Measurements from ENCODE around the gene GUCD1.
"Not testable (repeated sequence)": the region's sequence is repeated elsewhere in the genome, so short reads cannot be mapped to it uniquely, and the experiment has no call there.

GUCD1 gene

GRCh38 chr22:24559471-24559870, 4.5 kb upstream of the GUCD1 start:
- in situ Hi-C loops (cut with MboI; ENCODE audit: low sequenced_read_pairs, unreplicated experiment): no loop called here
- TF ChIP-seq, protein P1, sequence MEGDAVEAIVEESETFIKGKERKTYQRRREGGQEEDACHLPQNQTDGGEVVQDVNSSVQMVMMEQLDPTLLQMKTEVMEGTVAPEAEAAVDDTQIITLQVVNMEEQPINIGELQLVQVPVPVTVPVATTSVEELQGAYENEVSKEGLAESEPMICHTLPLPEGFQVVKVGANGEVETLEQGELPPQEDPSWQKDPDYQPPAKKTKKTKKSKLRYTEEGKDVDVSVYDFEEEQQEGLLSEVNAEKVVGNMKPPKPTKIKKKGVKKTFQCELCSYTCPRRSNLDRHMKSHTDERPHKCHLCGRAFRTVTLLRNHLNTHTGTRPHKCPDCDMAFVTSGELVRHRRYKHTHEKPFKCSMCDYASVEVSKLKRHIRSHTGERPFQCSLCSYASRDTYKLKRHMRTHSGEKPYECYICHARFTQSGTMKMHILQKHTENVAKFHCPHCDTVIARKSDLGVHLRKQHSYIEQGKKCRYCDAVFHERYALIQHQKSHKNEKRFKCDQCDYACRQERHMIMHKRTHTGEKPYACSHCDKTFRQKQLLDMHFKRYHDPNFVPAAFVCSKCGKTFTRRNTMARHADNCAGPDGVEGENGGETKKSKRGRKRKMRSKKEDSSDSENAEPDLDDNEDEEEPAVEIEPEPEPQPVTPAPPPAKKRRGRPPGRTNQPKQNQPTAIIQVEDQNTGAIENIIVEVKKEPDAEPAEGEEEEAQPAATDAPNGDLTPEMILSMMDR (IDR thresholded peaks at IDR 0.05; ENCODE audit: borderline replicate concordance, control extremely low read depth, extremely low read depth, insufficient read depth, missing control alignments): no peak
- DNase-seq (ENCODE audit: low spot score): no peak

DNA sequence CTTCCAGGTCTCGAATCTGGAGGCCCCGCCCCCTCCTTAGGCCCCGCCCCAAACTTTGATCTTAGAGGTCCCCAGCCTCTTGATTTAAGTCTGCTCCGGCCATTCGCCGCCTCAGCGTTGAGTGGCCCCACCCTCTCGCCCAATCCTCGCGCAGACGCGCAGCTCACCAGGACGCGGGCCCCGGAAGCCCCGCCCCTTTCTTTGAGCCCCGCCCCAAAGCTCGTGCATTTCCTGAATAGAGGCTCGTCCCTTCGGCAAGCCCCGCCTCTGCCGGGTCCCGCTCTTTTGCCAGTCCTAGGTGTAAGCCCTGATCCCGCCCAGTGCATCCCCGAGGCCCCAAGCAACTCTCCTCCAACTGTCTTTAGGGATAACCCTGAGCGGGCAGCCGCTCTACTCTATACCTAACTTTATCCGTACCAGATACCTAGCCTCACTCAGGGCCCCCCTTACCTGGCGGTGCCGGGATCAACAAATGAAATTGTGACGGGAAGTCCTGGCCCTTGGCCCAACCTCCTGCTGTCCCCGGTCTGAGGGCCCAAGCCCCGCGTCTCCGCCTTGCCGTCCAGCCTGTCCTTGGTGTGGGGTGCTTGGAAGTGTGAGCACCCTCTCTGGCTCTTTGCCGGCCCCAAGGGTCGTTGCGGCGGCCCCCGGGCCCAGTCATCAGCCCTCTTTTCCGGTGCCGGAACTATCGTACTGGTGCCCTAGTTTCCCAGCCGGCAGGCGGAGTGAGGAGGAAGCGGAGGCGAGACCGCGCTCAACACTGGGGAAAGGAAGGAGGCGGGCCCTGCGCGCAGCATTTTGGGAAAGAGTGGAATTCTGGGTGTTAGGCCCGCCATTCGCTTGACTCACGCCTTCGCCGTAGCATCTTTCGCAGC, 464 bp upstream of the GUCD1 start, which contains the start of gene SNRPD3:
Gene SNRPD3 (plus strand): TSS at position 835 of the 875 bp plus-strand sequence. CDS start 1,676 bp downstream, outside the sequence.
- in situ Hi-C loops (cut with MboI; ENCODE audit: low sequenced_read_pairs, unreplicated experiment): no loop called here
- TF ChIP-seq, protein P1 (IDR thresholded peaks at IDR 0.05; ENCODE audit: borderline replicate concordance, control extremely low read depth, extremely low read depth, insufficient read depth, missing control alignments): no peak
- DNase-seq (ENCODE audit: low spot score): peak; percentile 100

DNA sequence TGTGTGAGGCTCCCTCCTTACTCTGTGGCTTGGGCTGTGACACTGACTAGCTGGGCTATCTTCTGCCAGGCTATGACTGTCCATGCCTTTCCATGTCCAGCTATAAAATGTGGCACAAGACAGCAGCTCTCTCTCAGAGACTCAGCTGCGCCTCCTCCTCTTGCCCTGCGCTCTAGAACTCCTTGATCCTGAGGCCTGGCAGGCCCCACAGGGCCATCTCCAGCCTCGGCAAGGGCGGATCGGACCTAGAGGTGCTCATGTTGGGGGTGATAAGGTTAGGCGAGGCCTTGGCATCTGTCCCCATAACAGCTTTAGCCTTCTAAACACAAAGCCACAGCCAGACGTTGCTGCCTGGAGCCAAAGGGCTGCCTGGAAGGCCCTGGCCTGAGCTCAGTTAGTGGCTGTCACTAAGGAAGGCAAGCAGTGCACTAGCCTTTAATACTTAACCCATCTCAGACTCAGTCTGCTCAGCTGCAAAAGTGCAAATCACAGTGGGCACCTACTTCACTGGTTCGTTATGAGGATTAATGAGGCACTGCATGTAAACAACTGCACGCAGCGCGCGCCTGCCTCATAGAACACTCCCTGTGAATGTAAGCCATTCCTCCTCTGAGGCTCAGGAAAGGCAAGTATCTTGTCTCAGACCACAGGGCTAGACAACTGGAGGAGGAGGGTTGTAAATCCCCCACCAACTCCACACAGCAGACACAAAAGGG, 1.2 kb downstream of the GUCD1 start:
- no peak for DNase-seq (ENCODE audit: low spot score)
- in situ Hi-C loops (cut with MboI; ENCODE audit: low sequenced_read_pairs, unreplicated experiment): no loop called here

GRCh38 chr22:24552503-24553286, 2.2 kb downstream of the GUCD1 start:
- DNase-seq (ENCODE audit: low spot score); in situ Hi-C loops (cut with MboI; ENCODE audit: low sequenced_read_pairs, unreplicated experiment): not testable (repeated sequence)

More for the DNA sequence above, 1.2 kb downstream of the GUCD1 start:
- TF ChIP-seq, protein P1 (IDR thresholded peaks at IDR 0.05; ENCODE audit: borderline replicate concordance, control extremely low read depth, extremely low read depth, insufficient read depth, missing control alignments): no peak

- TF ChIP-seq, protein P1 (IDR thresholded peaks at IDR 0.05; ENCODE audit: borderline replicate concordance, control extremely low read depth, extremely low read depth, insufficient read depth, missing control alignments): no peak
- in situ Hi-C loops (cut with MboI; ENCODE audit: low sequenced_read_pairs, unreplicated experiment): no loop called here
- DNase-seq (ENCODE audit: low spot score): no peak
Measured at GRCh38 chr22:24550902-24551435, 4.0 kb downstream of the GUCD1 start.

DNA sequence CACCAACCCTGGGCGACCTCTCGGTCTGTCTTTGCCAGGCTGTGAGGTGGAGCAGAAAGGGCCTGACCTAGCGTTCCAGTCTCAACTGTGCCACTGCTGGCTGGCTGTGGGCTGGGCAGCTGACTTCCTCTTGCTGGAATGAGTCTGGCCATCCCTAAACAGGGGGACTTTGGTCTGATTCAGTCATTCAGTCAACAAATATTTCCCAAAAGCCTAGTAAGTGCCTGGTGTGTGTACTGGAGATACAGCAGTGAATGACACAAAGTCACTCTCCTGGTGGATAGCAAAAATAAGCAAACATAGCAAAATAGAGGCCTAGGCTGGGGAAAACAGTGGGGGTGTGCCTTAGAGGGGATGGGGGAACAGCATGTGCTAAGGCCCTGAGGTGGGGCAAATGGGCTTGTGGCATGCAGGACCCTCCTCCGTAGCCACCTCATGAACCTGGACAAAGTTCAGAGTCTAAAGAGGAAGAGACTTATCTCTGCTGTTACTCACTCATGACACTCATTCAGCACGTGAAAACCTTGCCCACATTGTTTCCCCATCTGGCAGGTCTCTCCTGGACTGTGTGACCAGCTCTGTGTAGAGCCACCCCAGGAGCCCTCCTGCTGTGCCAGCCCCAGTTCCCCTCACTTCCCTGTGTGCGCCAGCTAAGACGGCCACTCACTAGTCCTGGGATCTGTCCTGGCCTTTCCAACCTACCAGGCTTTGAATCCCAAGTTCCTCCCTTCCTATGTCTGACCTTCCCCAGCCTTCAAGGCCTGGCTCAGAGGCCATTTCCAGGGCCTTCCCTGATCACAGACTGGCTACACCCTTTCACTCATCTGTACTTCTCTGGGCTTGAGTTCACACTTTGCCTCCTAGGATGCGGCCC, 4.7 kb downstream of the GUCD1 start:
- no peak for DNase-seq (ENCODE audit: low spot score)
- TF ChIP-seq, protein P1 (IDR thresholded peaks at IDR 0.05; ENCODE audit: borderline replicate concordance, control extremely low read depth, extremely low read depth, insufficient read depth, missing control alignments): no peak
- in situ Hi-C loops (cut with MboI; ENCODE audit: low sequenced_read_pairs, unreplicated experiment): no loop called here

Data from GM13976 (cell line).